Stimulated activated effector memory CD8-positive, alpha-beta T cell treated with anti-CD3 and anti-CD28 coated beads, Interleukin-12 subunit alpha, Interleukin-12 subunit beta, amount 100 ng/mL, for 72 hours (primary cell): ENCODE data around the gene SLC1A5.
"Not testable (repeated sequence)": the region's sequence is repeated elsewhere in the genome, so short reads cannot be mapped to it uniquely, and the experiment has no call there.

Experiments
- ATAC-seq: fragments of 150-1000 bp; cut with Tn5 transposase; 2 replicates; pipeline ENCODE4 v1.10.0; 2021
- DNase-seq, 2 donors: peaks; one replicate each; pipeline ENCODE4 v3.0.0; 2021 to 2022; ENCODE audit warnings: low spot score in 2 of 2
- H3K27ac Mint-ChIP-seq: one replicate; pipeline ENCODE4 v1.8.0; 2022; ENCODE audit warnings: mild to moderate bottlenecking, mixed read lengths
- H3K36me3 Mint-ChIP-seq: one replicate; pipeline ENCODE4 v1.8.0; 2022; ENCODE audit warnings: mild to moderate bottlenecking, mixed read lengths
- H3K4me1 Mint-ChIP-seq: one replicate; pipeline ENCODE4 v1.8.0; 2022; ENCODE audit warnings: mixed read lengths
- H3K4me3 Mint-ChIP-seq: one replicate; pipeline ENCODE4 v1.8.0; 2022; ENCODE audit warnings: mild to moderate bottlenecking, mixed read lengths
- H3K9me3 Mint-ChIP-seq: one replicate; pipeline ENCODE4 v1.8.0; 2022; ENCODE audit warnings: mixed read lengths

Gene SLC1A5

GRCh38 chr19:46788262-46788967 is at the start of gene SLC1A5:
Gene SLC1A5 (minus strand): TSS chr19:46788594. CDS start chr19:46787965, 629 bp downstream.
- H3K4me1 Mint-ChIP-seq = peaks cover 54% of the 10 kb centered on the region
- peak; percentile 84 for ATAC-seq
- peaks cover 54% of the 10 kb centered on the region for H3K36me3 Mint-ChIP-seq
- peak within 1 kb of the TSS; percentile 99 for H3K4me3 Mint-ChIP-seq
- H3K27ac Mint-ChIP-seq = peak within 1 kb of the TSS; percentile 100
- no peaks in the 10 kb centered on the region for H3K9me3 Mint-ChIP-seq
- peak; percentile 95 to 100 for DNase-seq

GRCh38 chr19:46838160-46838559 is 49.8 kb upstream of the SLC1A5 start:
- ATAC-seq (no peak), DNase-seq (no peak)
- Mint-ChIP-seq H3K9me3 (no peaks in the 10 kb centered on the region), H3K27ac (no peak overlapping the region), H3K4me1 (peaks cover 4% of the 10 kb centered on the region), H3K36me3 (peaks cover 62% of the 10 kb centered on the region), H3K4me3 (no peak overlapping the region)

- no peak overlapping the region for H3K27ac Mint-ChIP-seq
- H3K4me1 Mint-ChIP-seq = no peaks in the 10 kb centered on the region
- H3K4me3 Mint-ChIP-seq = no peak overlapping the region
- no peak for ATAC-seq
- DNase-seq = no peak
- peaks cover 41% of the 10 kb centered on the region for H3K36me3 Mint-ChIP-seq
- H3K9me3 Mint-ChIP-seq = no peaks in the 10 kb centered on the region
Measured at GRCh38 chr19:46834984-46835383, 46.6 kb upstream of the SLC1A5 start.

GRCh38 chr19:46834121-46834520 is 45.7 kb upstream of the SLC1A5 start:
- H3K27ac Mint-ChIP-seq = no peak overlapping the region
- DNase-seq = no peak
- H3K4me3 Mint-ChIP-seq = no peak overlapping the region
- no peak for ATAC-seq
- H3K9me3 Mint-ChIP-seq = no peaks in the 10 kb centered on the region
- H3K4me1 Mint-ChIP-seq = peaks cover 3% of the 10 kb centered on the region
- peaks cover 32% of the 10 kb centered on the region for H3K36me3 Mint-ChIP-seq

- no peaks in the 10 kb centered on the region for H3K9me3 Mint-ChIP-seq
- H3K27ac Mint-ChIP-seq = no peak overlapping the region
- DNase-seq (no peak), ATAC-seq (no peak)
- no peak overlapping the region for H3K4me3 Mint-ChIP-seq
- H3K36me3 Mint-ChIP-seq = peaks cover 4% of the 10 kb centered on the region
- peaks cover 7% of the 10 kb centered on the region for H3K4me1 Mint-ChIP-seq
Measured at GRCh38 chr19:46830864-46831263, 42.5 kb upstream of the SLC1A5 start.

GRCh38 chr19:46828484-46828883 is 40.1 kb upstream of the SLC1A5 start:
- no peak for DNase-seq
- no peak overlapping the region for H3K27ac Mint-ChIP-seq
- H3K4me1 Mint-ChIP-seq = peaks cover 14% of the 10 kb centered on the region
- no peak overlapping the region for H3K4me3 Mint-ChIP-seq
- no peaks in the 10 kb centered on the region for H3K9me3 Mint-ChIP-seq
- peaks cover 2% of the 10 kb centered on the region for H3K36me3 Mint-ChIP-seq
- peak; percentile 68 for ATAC-seq

GRCh38 chr19:46825731-46826055 is 37.3 kb upstream of the SLC1A5 start:
- peak overlapping the region; percentile 63 for H3K27ac Mint-ChIP-seq
- no peak for DNase-seq
- peaks cover 27% of the 10 kb centered on the region for H3K4me1 Mint-ChIP-seq

GRCh38 chr19:46824890-46825730 is 36.7 kb upstream of the SLC1A5 start:
- ATAC-seq (peak; percentile 27), DNase-seq (no peak)
- H3K27ac Mint-ChIP-seq = peak overlapping the region; percentile 63
- H3K4me1 Mint-ChIP-seq = peaks cover 33% of the 10 kb centered on the region
- peak overlapping the region; percentile 30 for H3K4me3 Mint-ChIP-seq
- H3K9me3 Mint-ChIP-seq = no peaks in the 10 kb centered on the region
- no peaks in the 10 kb centered on the region for H3K36me3 Mint-ChIP-seq

More at GRCh38 chr19:46825731-46826055, 37.3 kb upstream of the SLC1A5 start:
- H3K9me3 Mint-ChIP-seq = no peaks in the 10 kb centered on the region
- no peaks in the 10 kb centered on the region for H3K36me3 Mint-ChIP-seq
- H3K4me3 Mint-ChIP-seq = peak overlapping the region; percentile 30
- no peak for ATAC-seq

GRCh38 chr19:46823049-46823448 is 34.7 kb upstream of the SLC1A5 start:
- no peak overlapping the region for H3K27ac Mint-ChIP-seq
- H3K9me3 Mint-ChIP-seq = no peaks in the 10 kb centered on the region
- DNase-seq (no peak), ATAC-seq (no peak)
- H3K36me3 Mint-ChIP-seq = no peaks in the 10 kb centered on the region
- no peak overlapping the region for H3K4me3 Mint-ChIP-seq
- peaks cover 32% of the 10 kb centered on the region for H3K4me1 Mint-ChIP-seq

- H3K9me3 Mint-ChIP-seq, ATAC-seq, H3K36me3 Mint-ChIP-seq, DNase-seq: not testable (repeated sequence)
- Mint-ChIP-seq H3K27ac (peak overlapping the region; percentile 50), H3K4me1 (peaks cover 32% of the 10 kb centered on the region), H3K4me3 (peak overlapping the region; percentile 13)
Measured at GRCh38 chr19:46822410-46822787, 34.0 kb upstream of the SLC1A5 start.

- peak overlapping the region; percentile 50 for H3K27ac Mint-ChIP-seq
- H3K9me3 Mint-ChIP-seq = no peaks in the 10 kb centered on the region
- ATAC-seq (peak; percentile 86), DNase-seq (peak; percentile 25 to 73)
- H3K4me1 Mint-ChIP-seq = peaks cover 32% of the 10 kb centered on the region
- no peaks in the 10 kb centered on the region for H3K36me3 Mint-ChIP-seq
- H3K4me3 Mint-ChIP-seq = peak overlapping the region; percentile 13
Measured at GRCh38 chr19:46821512-46822409, 33.4 kb upstream of the SLC1A5 start.

- no peaks in the 10 kb centered on the region for H3K9me3 Mint-ChIP-seq
- no peaks in the 10 kb centered on the region for H3K36me3 Mint-ChIP-seq
- no peak for DNase-seq
- H3K27ac Mint-ChIP-seq = peak overlapping the region; percentile 40
- no peak overlapping the region for H3K4me3 Mint-ChIP-seq
- ATAC-seq = no peak
- peaks cover 26% of the 10 kb centered on the region for H3K4me1 Mint-ChIP-seq
Measured at GRCh38 chr19:46818812-46819211, 30.4 kb upstream of the SLC1A5 start.

GRCh38 chr19:46815833-46816627 is 27.6 kb upstream of the SLC1A5 start:
- DNase-seq (no peak), ATAC-seq (no peak)
- no peaks in the 10 kb centered on the region for H3K36me3 Mint-ChIP-seq
- no peak overlapping the region for H3K4me3 Mint-ChIP-seq
- peaks cover 16% of the 10 kb centered on the region for H3K4me1 Mint-ChIP-seq
- no peaks in the 10 kb centered on the region for H3K9me3 Mint-ChIP-seq
- no peak overlapping the region for H3K27ac Mint-ChIP-seq

- Mint-ChIP-seq H3K36me3 (no peaks in the 10 kb centered on the region), H3K9me3 (no peaks in the 10 kb centered on the region), H3K4me3 (no peak overlapping the region), H3K4me1 (no peaks in the 10 kb centered on the region), H3K27ac (no peak overlapping the region)
- DNase-seq (no peak), ATAC-seq (no peak)
Measured at GRCh38 chr19:46813839-46814358, 25.5 kb upstream of the SLC1A5 start.
